GM18951 (cell line): Measurements from ENCODE around the gene CHD6.

ENCODE experiments used
- POLR2A ChIP-seq: IDR thresholded peaks from 4 replicates; pipeline ENCODE4 v1.6.1; 2011; ENCODE audit warnings: mild to moderate bottlenecking; ENCODE audit not compliant: insufficient read length, insufficient read depth; ENCODE audit errors: extremely low read depth
- in situ Hi-C: fragments of 300-500 bp; cut with MboI; formaldehyde crosslinking; loops from one replicate; pipeline ENCODE4 v1.12.0; 2022; ENCODE audit warnings: low sequenced_read_pairs, mixed read lengths, inconsistent platforms; ENCODE audit not compliant: unreplicated experiment

CHD6 gene

DNA sequence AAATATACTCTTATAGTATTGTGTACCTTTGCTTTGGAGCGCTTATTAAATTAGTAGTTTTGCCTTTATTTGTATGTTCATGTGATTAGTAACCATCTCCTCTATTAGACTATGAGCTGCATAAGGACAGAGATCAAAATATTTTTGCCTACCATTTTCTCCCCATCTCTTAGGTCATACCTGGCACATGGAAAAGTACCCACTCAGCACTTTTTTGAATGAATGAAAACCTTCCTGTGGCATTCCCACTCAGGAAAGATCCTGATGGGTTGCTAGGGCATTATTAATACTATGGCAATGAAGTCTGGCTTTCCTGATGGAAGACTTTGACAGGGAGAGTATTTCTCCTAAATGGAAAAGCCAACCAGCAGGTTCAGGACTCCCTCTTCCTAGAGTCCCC lies 20.3 kb upstream of the CHD6 start:
- no peak for TF ChIP-seq POLR2A
- in situ Hi-C loops = no loop called here

GRCh38 chr20:41635158-41635557 lies 17.0 kb upstream of the CHD6 start:
- in situ Hi-C loops = no loop called here
- TF ChIP-seq POLR2A = no peak

GRCh38 chr20:41632896-41633295 lies 14.7 kb upstream of the CHD6 start:
- TF ChIP-seq POLR2A = no peak
- in situ Hi-C loops = no loop called here

- TF ChIP-seq POLR2A = no peak
- in situ Hi-C loops = no loop called here
These were observed 13.6 kb upstream of the CHD6 start for GRCh38 chr20:41631826-41632225.

DNA sequence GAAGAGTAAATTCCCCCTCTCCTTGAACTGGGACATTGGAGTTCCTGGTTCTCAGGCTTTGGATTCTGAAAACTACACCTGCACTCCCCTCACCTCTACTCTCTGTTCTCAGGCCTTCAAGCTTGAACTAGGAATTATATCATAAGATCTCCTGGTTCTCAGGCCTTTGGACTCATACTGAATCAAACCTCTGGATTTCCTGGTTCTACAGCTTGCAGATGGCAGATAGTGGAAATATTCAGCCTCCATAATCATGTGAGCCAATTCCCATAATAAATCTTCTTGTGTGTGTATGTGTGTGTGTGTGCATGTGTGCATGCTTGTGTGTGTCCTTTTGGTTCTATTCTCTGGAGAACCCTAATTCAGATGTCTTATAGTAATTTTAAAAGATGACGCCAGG lies 12.7 kb upstream of the CHD6 start:
- in situ Hi-C loops = no loop called here
- TF ChIP-seq POLR2A = no peak

DNA sequence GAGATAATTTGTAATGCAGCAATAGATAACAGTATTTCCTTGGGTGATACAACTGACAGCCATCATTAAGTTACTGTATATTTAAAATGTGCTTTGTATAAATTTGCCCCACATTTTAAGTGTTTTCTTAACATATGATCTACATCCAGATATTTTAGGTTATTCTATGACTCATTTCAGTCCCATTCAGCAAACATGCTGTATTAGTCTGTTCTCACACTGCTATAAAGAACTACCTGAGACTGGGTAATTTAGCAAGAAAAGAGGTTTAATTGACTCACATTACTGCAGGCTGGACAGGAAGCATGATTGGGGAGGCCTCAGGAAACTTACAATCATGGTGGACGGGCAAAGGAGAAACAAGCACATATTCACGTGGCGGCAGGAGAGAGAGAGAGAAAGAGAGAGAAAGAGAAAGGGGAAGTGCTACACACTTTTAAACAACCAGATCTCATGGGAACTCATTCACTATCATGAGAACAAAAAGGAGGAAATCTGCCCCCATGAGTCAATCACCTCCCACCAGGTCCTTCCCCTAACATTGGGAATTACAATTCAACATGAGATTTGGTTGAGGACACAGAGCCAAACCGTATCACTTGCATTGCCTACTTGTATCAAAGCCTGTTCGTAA lies 9.6 kb upstream of the CHD6 start:
- no peak for TF ChIP-seq POLR2A
- in situ Hi-C loops = no loop called here

DNA sequence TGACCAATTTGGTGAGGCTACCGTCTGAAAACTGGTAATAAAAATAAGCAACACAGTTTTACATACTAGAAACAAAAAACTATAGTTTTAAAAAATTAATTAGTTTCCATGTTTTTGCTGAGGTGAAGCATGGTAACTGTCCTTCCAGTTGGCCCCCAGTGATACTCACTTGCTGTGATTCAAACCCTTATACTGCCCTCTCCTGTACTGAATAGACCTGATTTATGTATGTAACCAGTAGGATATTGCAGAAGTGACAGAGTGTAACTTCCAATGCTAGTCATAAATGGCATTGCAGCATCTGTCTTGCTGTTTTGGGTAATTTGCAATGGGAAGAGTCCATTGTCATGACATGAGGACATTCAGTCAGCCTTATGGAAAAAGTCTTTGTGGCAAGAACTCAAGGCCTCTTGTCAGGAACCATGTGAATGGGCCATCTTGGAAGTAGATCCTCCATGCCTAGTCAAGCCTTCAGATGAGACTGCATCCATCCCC lies 8.9 kb upstream of the CHD6 start:
- in situ Hi-C loops = no loop called here
- no peak for TF ChIP-seq POLR2A

- in situ Hi-C loops = no loop called here
- TF ChIP-seq POLR2A = no peak
These were observed 5.6 kb upstream of the CHD6 start for GRCh38 chr20:41623625-41624375.

- TF ChIP-seq POLR2A = no peak
- in situ Hi-C loops = no loop called here
These were observed 4.4 kb upstream of the CHD6 start for GRCh38 chr20:41622584-41622983.

DNA sequence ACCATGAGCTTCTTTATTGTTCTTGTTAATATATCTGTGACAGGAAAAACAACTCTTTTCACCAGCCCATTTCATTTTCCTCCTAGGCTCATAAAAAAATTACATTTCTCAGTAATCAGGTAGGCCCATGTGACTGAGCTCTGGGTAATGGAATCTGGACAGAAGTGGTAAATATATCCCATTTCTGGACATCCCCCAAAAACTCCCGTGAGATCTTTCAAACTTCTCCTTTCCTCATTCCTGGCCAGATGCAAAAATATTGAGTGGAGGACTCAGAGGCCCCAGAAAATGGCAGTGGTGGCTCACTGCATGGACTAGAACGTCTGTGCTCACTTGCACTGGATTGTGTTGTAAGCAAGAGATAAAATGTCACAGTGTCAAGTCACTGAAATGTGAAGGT lies 3.8 kb upstream of the CHD6 start:
- in situ Hi-C loops = no loop called here
- no peak for TF ChIP-seq POLR2A

- TF ChIP-seq POLR2A = no peak
- in situ Hi-C loops = no loop called here
These were observed 3.2 kb upstream of the CHD6 start for GRCh38 chr20:41621421-41621820.

DNA sequence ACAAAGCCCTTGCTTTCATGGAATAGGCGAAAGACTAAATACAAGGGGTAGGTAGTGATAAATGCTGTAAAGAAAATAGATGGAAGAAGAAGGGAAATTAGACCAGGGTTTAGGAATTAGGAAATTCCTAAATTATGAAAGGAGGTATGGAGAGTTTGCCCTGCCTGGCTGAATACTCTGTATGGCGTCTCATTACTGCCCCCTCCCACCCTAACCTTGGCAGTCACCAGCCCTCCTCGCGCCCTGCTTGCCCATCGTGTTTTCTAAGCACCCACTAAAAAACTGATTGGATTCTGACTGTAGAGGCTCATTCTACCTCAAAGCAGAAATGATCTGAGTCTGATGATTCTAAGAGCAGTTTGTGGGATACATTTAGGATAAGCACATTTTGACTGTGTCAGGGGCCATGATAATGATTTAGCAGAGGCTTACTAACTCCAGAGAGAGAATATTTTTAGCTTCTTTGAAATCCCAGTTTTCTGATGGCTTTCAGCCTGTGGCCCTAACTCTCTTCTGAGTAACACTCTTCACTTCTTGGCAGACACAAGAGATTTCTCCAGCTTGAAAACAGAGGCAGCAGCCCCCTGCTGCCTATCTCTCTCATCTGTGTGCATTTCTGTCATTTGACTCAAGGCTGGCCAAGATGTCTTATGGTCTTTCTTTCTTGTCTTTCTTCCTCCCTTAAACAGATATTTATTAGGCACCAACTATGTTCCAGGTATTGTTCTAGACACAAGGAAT lies 1.4 kb upstream of the CHD6 start:
- no peak for TF ChIP-seq POLR2A
- in situ Hi-C loops = no loop called here

DNA sequence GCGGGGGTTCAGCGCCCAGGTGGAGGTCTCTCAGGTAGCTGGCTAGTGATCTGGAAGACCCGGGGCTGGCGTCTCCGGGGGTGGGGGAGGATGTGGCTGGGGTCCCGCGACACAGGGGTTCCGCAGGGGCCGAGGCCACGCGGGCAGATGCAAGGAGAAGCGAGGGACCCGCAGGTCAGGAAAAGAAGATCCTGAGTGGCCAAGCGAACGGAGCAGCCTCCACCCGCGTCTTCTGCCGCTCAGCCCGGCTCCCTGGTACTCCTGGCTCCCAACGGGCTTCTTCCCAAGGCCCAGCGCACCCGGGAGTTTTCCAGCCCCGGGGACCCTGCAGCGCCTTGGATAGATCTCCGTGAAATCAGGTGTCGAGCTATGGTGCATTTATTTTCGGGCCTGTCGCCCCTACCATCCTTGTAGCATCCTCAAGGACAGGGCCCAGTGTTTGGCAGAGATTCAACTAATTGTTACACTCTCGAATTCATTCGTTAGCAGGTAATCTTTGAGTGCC lies 682 bp upstream of the CHD6 start:
- in situ Hi-C loops = no loop called here
- no peak for TF ChIP-seq POLR2A
